Mesendoderm (in vitro differentiated cells): ENCODE data around the gene DDB1.
A peak's percentile ranks its signal among the peaks of the same experiment; 100 is the strongest.

Experiments used
- DNase-seq: peaks from one replicate; pipeline ENCODE4 v3.0.0; 2013
- H2AK5ac ChIP-seq: 2 replicates; pipeline ENCODE4 v1.6.1; 2013; ENCODE audit warnings: low read length, inconsistent platforms
- H2BK120ac ChIP-seq: 2 replicates; pipeline ENCODE4 v1.6.1; 2013; ENCODE audit warnings: low read depth, mild to moderate bottlenecking, low read length, moderate library complexity, mixed read lengths
- H2BK15ac ChIP-seq: replicated peaks from 2 replicates; pipeline ENCODE4 v1.6.1; 2013; ENCODE audit warnings: low read depth, mild to moderate bottlenecking, moderate library complexity
- H2BK5ac ChIP-seq: 2 replicates; pipeline ENCODE4 v1.6.1; 2013; ENCODE audit warnings: low read length, inconsistent platforms
- H3K18ac ChIP-seq: 2 replicates; pipeline ENCODE4 v1.6.1; 2013; ENCODE audit warnings: mild to moderate bottlenecking, low read length, mixed read lengths
- H3K23ac ChIP-seq: one replicate; pipeline ENCODE4 v1.6.1; 2013; ENCODE audit warnings: low read length
- H3K27ac ChIP-seq: 2 replicates; pipeline ENCODE4 v1.5.1; 2013; ENCODE audit warnings: low read depth, mild to moderate bottlenecking, inconsistent platforms, low read length, moderate library complexity
- H3K27me3 ChIP-seq: 2 replicates; pipeline ENCODE4 v1.6.1; 2013; ENCODE audit warnings: low read length, control low read depth, mild to moderate bottlenecking, inconsistent platforms; ENCODE audit not compliant: insufficient read depth, poor library complexity
- H3K36me3 ChIP-seq: 2 replicates; pipeline ENCODE4 v1.6.1; 2013; ENCODE audit warnings: low read length, inconsistent platforms; ENCODE audit not compliant: control insufficient read depth, insufficient read depth
- H3K4ac ChIP-seq: one replicate; pipeline ENCODE4 v1.6.1; 2013; ENCODE audit warnings: low read depth, mild to moderate bottlenecking, low read length, moderate library complexity
- H3K4me1 ChIP-seq: 2 replicates; pipeline ENCODE4 v1.6.1; 2013; ENCODE audit warnings: low read depth, low read length, inconsistent platforms; ENCODE audit not compliant: control insufficient read depth
- H3K4me2 ChIP-seq: 2 replicates; pipeline ENCODE4 v1.6.1; 2013; ENCODE audit warnings: low read length
- H3K4me3 ChIP-seq: 2 replicates; pipeline ENCODE4 v1.5.1; 2013; ENCODE audit warnings: mild to moderate bottlenecking, low read length
- H3K56ac ChIP-seq: one replicate; pipeline ENCODE4 v1.6.1; 2013; ENCODE audit warnings: low read length
- H3K79me1 ChIP-seq: 2 replicates; pipeline ENCODE4 v1.6.1; 2013; ENCODE audit warnings: low read length, inconsistent platforms
- H3K79me2 ChIP-seq: 2 replicates; pipeline ENCODE4 v1.6.1; 2013; ENCODE audit warnings: mild to moderate bottlenecking, low read length; ENCODE audit not compliant: control insufficient read depth, insufficient read depth
- H3K9ac ChIP-seq: 2 replicates; pipeline ENCODE4 v1.6.1; 2013; ENCODE audit warnings: low read length, inconsistent platforms
- H4K5ac ChIP-seq: one replicate; pipeline ENCODE4 v1.6.1; 2013; ENCODE audit warnings: low read length
- H4K8ac ChIP-seq: one replicate; pipeline ENCODE4 v1.6.1; 2013; ENCODE audit warnings: low read depth, mild to moderate bottlenecking, control low read depth, low read length, moderate library complexity
- WGBS: extraction: QIAGEN DNeasy Blood & Tissue Kit; methylation state at CpG from one replicate; pipeline ENCODE4 v1.1.7; 2013; ENCODE audit warnings: low lambda C conversion rate, missing lambda C conversion rate; ENCODE audit not compliant: insufficient coverage; ENCODE audit errors: extremely low coverage; 5-methylcytosine and 5-hydroxymethylcytosine counted together

DDB1 gene

DNA sequence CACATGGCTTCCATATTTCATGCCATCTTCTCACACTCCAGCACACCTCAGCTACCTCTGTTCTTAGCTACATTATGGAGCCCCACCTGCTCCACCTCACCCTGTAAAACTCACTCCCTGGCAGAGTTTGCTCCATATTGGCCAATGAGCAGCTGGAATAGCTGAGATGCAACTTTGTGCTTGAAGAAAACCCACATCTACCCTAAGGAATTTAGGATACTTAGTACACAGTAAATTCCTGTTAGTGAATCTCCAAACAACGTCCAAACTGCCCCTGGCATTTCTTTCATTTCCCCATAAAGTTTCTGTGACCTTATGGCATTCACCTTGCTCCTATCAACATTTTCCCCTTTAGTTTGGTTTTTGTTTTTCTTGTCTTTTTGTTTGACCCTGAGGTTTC, 35.6 kb downstream of the DDB1 start:
- no peak for DNase-seq
- H3K36me3 ChIP-seq: peaks cover 17% of the 10 kb centered on the region
- no peak overlapping the region for H2BK5ac ChIP-seq
- H2AK5ac ChIP-seq: no peak overlapping the region
- H2BK120ac ChIP-seq: no peak overlapping the region
- no peak overlapping the region for H3K4ac ChIP-seq
- H3K4me3 ChIP-seq: no peak overlapping the region
- no peak overlapping the region for H3K27ac ChIP-seq
- H3K23ac ChIP-seq: no peak overlapping the region
- H4K8ac ChIP-seq: no peak overlapping the region
- H3K9ac ChIP-seq: no peak overlapping the region
- no peak overlapping the region for H3K18ac ChIP-seq
- H4K5ac ChIP-seq: no peak overlapping the region
- H3K79me1 ChIP-seq: no peaks in the 10 kb centered on the region
- H3K27me3 ChIP-seq: no peaks in the 10 kb centered on the region
- H3K79me2 ChIP-seq: no peaks in the 10 kb centered on the region
- WGBS: no CpG with 5 or more reads among the region's 1 CpG
- no peak overlapping the region for H3K56ac ChIP-seq
- H3K4me2 ChIP-seq: no peak overlapping the region
- H3K4me1 ChIP-seq: peaks cover 3% of the 10 kb centered on the region
- no peak overlapping the region for H2BK15ac ChIP-seq

DNA sequence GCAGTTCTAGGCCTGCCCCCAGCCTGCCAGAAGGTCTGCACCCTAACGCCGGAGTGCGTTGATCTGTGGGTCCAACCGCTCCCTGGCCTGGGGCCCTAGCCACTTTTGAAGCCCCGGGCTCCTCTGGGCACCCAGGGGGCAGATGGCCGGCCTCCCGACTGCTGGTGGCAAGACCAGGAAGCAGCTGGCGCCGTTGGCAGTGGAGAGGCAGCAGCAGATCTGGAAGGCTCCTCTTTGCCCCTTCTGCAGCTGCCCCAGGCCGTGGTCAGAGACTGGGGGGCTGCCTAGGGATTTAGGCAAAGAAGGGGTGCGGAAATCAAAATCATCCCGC, 37.3 kb downstream of the DDB1 start:
- Histone ChIP-seq H3K79me2 (no peaks in the 10 kb centered on the region), H3K18ac (peak overlapping the region; percentile 87), H3K23ac (peak overlapping the region; percentile 57), H3K4me1 (peaks cover 3% of the 10 kb centered on the region), H3K27me3 (no peaks in the 10 kb centered on the region), H3K36me3 (peaks cover 9% of the 10 kb centered on the region), H3K4me3 (no peak overlapping the region), H2BK5ac (no peak overlapping the region), H2BK120ac (no peak overlapping the region), H3K4me2 (peak overlapping the region; percentile 93), H3K4ac (no peak overlapping the region), H2AK5ac (no peak overlapping the region), H3K27ac (no peak overlapping the region), H3K9ac (peak overlapping the region; percentile 87), H3K56ac (peak overlapping the region; percentile 95), H3K79me1 (no peaks in the 10 kb centered on the region), H4K5ac (no peak overlapping the region), H4K8ac (no peak overlapping the region), H2BK15ac (no peak overlapping the region)
- no CpG with 5 or more reads among the region's 12 CpGs for WGBS
- DNase-seq: no peak

DNA sequence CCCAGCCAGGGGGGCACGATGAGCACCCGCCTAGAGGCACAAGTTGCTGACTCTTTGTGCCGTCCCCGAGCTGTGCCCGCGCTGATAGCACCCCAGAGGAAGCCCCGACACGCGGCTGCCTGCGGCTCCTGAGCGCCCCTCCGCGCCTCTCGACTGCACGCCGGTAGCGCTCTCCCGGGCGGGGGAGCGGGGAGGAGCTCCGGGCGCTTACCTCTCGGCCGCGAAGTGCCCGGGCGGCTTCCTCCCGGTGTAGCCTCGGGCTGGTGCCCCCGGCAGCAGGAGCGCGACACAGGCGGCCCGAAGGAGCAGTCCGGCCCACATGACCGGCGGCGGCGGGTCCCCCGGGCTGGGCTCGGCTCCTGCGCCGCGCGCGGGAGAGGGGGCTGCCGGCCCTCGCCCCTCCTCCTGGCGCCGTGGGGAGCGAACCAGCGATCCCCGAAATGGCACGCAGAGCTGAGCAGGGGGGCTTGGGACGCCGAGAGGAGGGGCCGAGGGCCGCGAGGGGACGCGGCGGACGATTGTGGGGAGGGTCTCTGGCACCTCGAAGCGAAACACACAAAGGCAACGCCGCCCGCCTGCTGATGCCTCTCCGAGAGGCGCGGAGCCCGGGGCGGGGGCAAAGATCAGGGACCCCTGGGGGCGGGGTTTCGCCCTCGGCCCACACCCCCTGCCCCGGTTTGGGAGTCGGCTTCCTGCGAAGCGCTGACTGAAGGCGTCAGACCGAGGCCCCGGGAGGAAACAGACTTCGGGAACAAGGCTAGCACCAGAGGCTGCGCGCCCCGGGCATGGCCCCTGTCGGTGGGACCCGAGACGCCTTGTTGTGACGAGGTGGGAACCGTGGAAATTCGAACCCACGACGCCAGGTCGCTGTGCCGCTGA, 37.9 kb downstream of the DDB1 start, which contains the start of gene VWCE:
Gene VWCE (minus strand): TSS at position 600 of the 879 bp plus-strand sequence. CDS start 279 bp downstream, at position 321.
- Histone ChIP-seq H3K56ac (peak within 1 kb of the TSS; percentile 95), H2BK15ac (no peak within 1 kb of the TSS), H4K5ac (no peak within 1 kb of the TSS), H3K4me3 (peak within 1 kb of the TSS; percentile 72), H3K9ac (peak within 1 kb of the TSS; percentile 87), H3K4me1 (peaks cover 3% of the 10 kb centered on the region), H3K27ac (peak within 1 kb of the TSS; percentile 41), H3K18ac (peak within 1 kb of the TSS; percentile 87), H3K79me1 (no peaks in the 10 kb centered on the region), H3K4ac (peak within 1 kb of the TSS; percentile 76), H3K79me2 (no peaks in the 10 kb centered on the region), H2BK120ac (no peak within 1 kb of the TSS), H3K36me3 (peaks cover 6% of the 10 kb centered on the region), H3K23ac (peak within 1 kb of the TSS; percentile 94), H3K4me2 (peak within 1 kb of the TSS; percentile 93), H2BK5ac (no peak within 1 kb of the TSS), H2AK5ac (no peak within 1 kb of the TSS), H4K8ac (no peak within 1 kb of the TSS), H3K27me3 (no peaks in the 10 kb centered on the region)
- DNase-seq: peak; percentile 77
- no CpG with 5 or more reads among the region's 97 CpGs for WGBS

DNA sequence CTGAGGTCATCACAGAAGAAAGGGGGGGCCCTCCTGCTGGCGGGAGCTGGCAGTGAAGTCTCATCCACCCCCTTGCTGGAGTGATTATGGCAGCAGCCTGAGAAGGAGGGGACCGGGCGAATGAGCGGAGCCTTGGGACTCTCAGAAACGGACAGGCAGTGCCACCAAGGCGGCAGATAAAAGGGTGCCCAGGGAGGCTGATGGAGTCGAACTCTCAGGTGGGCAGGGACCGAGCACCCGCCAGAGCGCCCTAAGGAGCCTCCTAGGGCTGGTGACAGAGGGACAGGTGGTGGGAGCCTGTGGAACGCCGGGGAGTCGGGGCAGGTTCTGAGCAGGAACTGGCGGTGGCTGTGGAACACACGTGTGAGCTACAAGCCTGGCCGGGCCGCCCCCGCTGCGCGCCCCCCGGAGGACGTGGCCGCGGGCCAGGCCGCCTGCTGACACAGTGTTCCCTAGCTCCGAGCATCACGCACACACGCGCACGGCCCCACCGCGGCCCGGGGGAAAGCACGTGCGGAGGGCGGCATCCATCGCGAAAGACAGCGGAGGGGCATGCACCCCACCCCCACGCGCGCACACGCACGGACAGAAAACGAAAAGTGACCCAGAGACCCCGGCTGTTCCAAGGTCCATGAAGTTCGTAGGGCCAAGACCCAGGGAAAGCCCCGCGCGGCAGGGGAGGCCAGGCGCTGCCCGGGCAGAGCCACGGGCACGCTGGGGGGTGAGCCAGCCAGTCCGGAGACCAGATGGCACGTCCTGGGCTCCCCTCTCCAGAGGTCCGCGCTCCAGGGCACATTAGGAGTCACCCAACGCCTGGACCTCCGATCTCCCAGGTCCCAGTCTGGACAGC, 38.8 kb downstream of the DDB1 start:
- H3K18ac ChIP-seq: peak overlapping the region; percentile 87
- H2BK5ac ChIP-seq: no peak overlapping the region
- peaks cover 3% of the 10 kb centered on the region for H3K4me1 ChIP-seq
- peak overlapping the region; percentile 95 for H3K56ac ChIP-seq
- H3K36me3 ChIP-seq: peaks cover 1% of the 10 kb centered on the region
- no peak overlapping the region for H4K8ac ChIP-seq
- H3K4ac ChIP-seq: no peak overlapping the region
- no peaks in the 10 kb centered on the region for H3K27me3 ChIP-seq
- peak overlapping the region; percentile 93 for H3K4me2 ChIP-seq
- WGBS: no CpG with 5 or more reads among the region's 60 CpGs
- no peak overlapping the region for H3K27ac ChIP-seq
- no peak overlapping the region for H2BK120ac ChIP-seq
- peak overlapping the region; percentile 89 for H3K23ac ChIP-seq
- H3K4me3 ChIP-seq: peak overlapping the region; percentile 72
- no peaks in the 10 kb centered on the region for H3K79me1 ChIP-seq
- no peak overlapping the region for H4K5ac ChIP-seq
- DNase-seq: peak; percentile 62
- H3K79me2 ChIP-seq: no peaks in the 10 kb centered on the region
- peak overlapping the region; percentile 87 for H3K9ac ChIP-seq
- H2AK5ac ChIP-seq: no peak overlapping the region
- H2BK15ac ChIP-seq: no peak overlapping the region

DNA sequence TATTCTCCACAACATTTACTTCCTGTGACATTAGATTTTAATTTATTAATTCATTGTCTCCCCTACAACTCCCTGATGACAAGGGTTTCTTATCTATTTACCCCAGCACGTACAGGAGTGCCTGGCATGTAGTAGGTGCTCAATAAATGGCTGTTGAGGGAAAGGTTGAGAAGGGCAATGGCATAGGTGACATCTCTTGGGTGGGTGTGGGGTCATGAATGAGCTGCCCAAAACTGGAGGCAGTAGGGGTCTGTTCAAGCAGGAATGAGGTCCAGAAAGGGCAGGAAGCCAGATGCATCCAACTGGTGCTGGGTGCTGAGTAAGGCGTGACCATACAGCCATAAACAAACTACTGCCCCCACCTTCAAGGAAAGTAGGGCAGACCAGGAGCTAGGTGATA, 40.5 kb downstream of the DDB1 start:
- Histone ChIP-seq H3K56ac (no peak overlapping the region), H3K79me2 (no peaks in the 10 kb centered on the region), H3K36me3 (no peaks in the 10 kb centered on the region), H3K18ac (no peak overlapping the region), H3K23ac (no peak overlapping the region), H3K27ac (no peak overlapping the region), H2AK5ac (no peak overlapping the region), H2BK5ac (no peak overlapping the region), H4K8ac (no peak overlapping the region), H4K5ac (no peak overlapping the region), H3K4ac (no peak overlapping the region), H2BK120ac (no peak overlapping the region), H3K4me3 (no peak overlapping the region), H3K4me1 (peaks cover 3% of the 10 kb centered on the region), H2BK15ac (no peak overlapping the region), H3K4me2 (no peak overlapping the region), H3K27me3 (no peaks in the 10 kb centered on the region), H3K9ac (no peak overlapping the region), H3K79me1 (no peaks in the 10 kb centered on the region)
- DNase-seq: no peak
- WGBS: no CpG with 5 or more reads among the region's 2 CpGs
